WTC11 (cell line): ENCODE data around the gene ISL2.

Source experiments
- KAT7 ChIP-seq: sonication (generic); formaldehyde crosslinking; IDR thresholded peaks from 2 replicates; pipeline ENCODE4 v1.8.1; 2023; ENCODE audit warnings: missing genetic modification reagents, mild to moderate bottlenecking, borderline replicate concordance
- TF ChIP-seq, protein P1 (sequence below): sonication (generic); formaldehyde crosslinking; conservative IDR thresholded peaks from 2 replicates; pipeline ENCODE4 v1.8.1; 2022; ENCODE audit warnings: mild to moderate bottlenecking, missing genetic modification reagents
- TF ChIP-seq, protein P2 (sequence below): sonication (generic); formaldehyde crosslinking; IDR thresholded peaks from 2 replicates; pipeline ENCODE4 v1.8.1; 2023; ENCODE audit warnings: mild to moderate bottlenecking, missing genetic modification reagents

DNA sequence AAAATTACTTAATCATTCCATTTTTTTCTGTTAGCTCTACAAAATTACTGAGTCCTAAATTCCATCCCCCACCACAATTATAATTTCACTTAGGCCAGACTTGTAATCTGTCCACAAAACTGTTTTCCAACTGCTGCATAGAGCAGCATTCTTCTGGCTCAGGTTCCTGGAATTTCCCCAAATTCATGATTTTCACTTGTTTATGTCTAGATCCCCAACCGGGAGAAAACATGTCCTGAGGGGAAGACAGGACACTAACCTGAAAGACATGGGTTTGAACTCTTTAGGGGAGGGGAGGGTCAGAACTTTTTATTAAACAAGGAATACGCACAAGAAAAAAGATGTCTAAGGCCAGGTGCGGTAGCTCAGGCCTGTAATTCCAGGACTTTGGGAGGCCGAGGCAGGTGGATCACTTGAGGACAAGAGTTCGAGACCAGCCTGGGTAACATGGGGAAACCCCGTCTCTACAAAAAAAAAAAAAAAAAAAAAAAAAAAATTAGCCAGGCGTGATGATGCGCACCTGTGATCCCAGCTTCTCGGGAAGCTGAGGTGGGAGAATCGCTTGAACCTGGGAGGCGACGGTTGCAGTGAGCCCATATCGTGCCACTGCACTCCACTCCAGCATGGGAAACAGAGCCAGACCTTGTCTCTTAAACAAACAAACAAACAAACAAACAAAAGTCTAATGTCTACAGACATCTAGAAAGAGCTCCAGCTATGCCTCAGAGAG is 26.8 kb upstream of the ISL2 start:
- TF ChIP-seq, protein P1, sequence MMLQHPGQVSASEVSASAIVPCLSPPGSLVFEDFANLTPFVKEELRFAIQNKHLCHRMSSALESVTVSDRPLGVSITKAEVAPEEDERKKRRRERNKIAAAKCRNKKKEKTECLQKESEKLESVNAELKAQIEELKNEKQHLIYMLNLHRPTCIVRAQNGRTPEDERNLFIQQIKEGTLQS (CRISPR knock-in tag): no peak
- no peak for TF ChIP-seq KAT7
- TF ChIP-seq, protein P2, sequence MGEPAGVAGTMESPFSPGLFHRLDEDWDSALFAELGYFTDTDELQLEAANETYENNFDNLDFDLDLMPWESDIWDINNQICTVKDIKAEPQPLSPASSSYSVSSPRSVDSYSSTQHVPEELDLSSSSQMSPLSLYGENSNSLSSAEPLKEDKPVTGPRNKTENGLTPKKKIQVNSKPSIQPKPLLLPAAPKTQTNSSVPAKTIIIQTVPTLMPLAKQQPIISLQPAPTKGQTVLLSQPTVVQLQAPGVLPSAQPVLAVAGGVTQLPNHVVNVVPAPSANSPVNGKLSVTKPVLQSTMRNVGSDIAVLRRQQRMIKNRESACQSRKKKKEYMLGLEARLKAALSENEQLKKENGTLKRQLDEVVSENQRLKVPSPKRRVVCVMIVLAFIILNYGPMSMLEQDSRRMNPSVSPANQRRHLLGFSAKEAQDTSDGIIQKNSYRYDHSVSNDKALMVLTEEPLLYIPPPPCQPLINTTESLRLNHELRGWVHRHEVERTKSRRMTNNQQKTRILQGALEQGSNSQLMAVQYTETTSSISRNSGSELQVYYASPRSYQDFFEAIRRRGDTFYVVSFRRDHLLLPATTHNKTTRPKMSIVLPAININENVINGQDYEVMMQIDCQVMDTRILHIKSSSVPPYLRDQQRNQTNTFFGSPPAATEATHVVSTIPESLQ (CRISPR knock-in tag): no peak
